Neural progenitor cell (in vitro differentiated cells): ENCODE measurements around the gene EXOSC7. TPM values are rescaled to one million over a fixed set of nuclear protein-coding genes. Genes with fewer than 3 reads are reported as not detected.

ENCODE experiments used
- DNase-seq: peaks from one replicate; pipeline ENCODE4 v3.0.0-alpha.2; 2016; ENCODE audit warnings: low spot score
- H2AFZ ChIP-seq: fragments of 200-600 bp; sonication (generic); replicated peaks from 2 replicates; pipeline ENCODE4 v1.6.1; 2016; ENCODE audit warnings: antibody characterized with exemption
- H3F3A ChIP-seq: fragments of 200-600 bp; sonication (generic); 2 replicates; pipeline ENCODE4 v1.6.1; 2016; ENCODE audit warnings: antibody characterized with exemption, low read depth
- H3K27ac ChIP-seq: fragments of 200-600 bp; sonication (generic); 2 replicates; pipeline ENCODE4 v1.5.1; 2016; ENCODE audit warnings: mild to moderate bottlenecking
- H3K27me3 ChIP-seq: fragments of 200-600 bp; sonication (generic); 2 replicates; pipeline ENCODE4 v1.6.1; 2016; ENCODE audit warnings: mild to moderate bottlenecking, moderate library complexity
- H3K36me3 ChIP-seq: fragments of 200-600 bp; sonication (generic); 2 replicates; pipeline ENCODE4 v1.5.1; 2016
- H3K4me1 ChIP-seq: fragments of 200-600 bp; sonication (generic); 2 replicates; pipeline ENCODE4 v1.6.1; 2016; ENCODE audit warnings: mixed run types
- H3K4me2 ChIP-seq: fragments of 200-600 bp; sonication (generic); 2 replicates; pipeline ENCODE4 v1.6.1; 2016
- H3K4me3 ChIP-seq: fragments of 200-600 bp; sonication (generic); 2 replicates; pipeline ENCODE4 v1.5.1; 2016
- H3K79me2 ChIP-seq: fragments of 200-600 bp; sonication (generic); 2 replicates; pipeline ENCODE4 v1.6.1; 2016; ENCODE audit warnings: low read depth
- H3K9ac ChIP-seq: fragments of 200-600 bp; sonication (generic); 2 replicates; pipeline ENCODE4 v1.6.1; 2016
- H3K9me3 ChIP-seq: fragments of 200-600 bp; sonication (generic); 2 replicates; pipeline ENCODE4 v1.5.1; 2016; ENCODE audit warnings: low read depth
- H4K20me1 ChIP-seq: fragments of 200-600 bp; sonication (generic); 2 replicates; pipeline ENCODE4 v1.6.1; 2016; ENCODE audit warnings: low read depth
- H3K27ac Mint-ChIP-seq: 3 replicates; pipeline ENCODE4 v1.8.0; 2021; ENCODE audit warnings: mixed read lengths
- H3K27me3 Mint-ChIP-seq: 2 replicates; pipeline ENCODE4 v1.8.0; 2022; ENCODE audit warnings: low read depth, mild to moderate bottlenecking, inconsistent platforms, moderate library complexity, mixed read lengths; ENCODE audit not compliant: insufficient read depth
- H3K36me3 Mint-ChIP-seq: 3 replicates; pipeline ENCODE4 v1.8.0; 2021; ENCODE audit warnings: mixed read lengths
- H3K4me1 Mint-ChIP-seq: 3 replicates; pipeline ENCODE4 v1.8.0; 2021; ENCODE audit warnings: mixed read lengths
- H3K4me3 Mint-ChIP-seq: 3 replicates; pipeline ENCODE4 v1.8.0; 2021; ENCODE audit warnings: mild to moderate bottlenecking, moderate library complexity, mixed read lengths
- H3K9me3 Mint-ChIP-seq: 3 replicates; pipeline ENCODE4 v1.8.0; 2020; ENCODE audit warnings: mixed read lengths
- EZH2 ChIP-seq: fragments of 200-600 bp; sonication (generic); IDR thresholded peaks from 2 replicates; pipeline ENCODE4 v1.6.1; 2017; ENCODE audit warnings: antibody characterized with exemption, mild to moderate bottlenecking, moderate library complexity
- EZH2phosphoT487 ChIP-seq: fragments of 200-600 bp; sonication (generic); IDR thresholded peaks from 2 replicates; pipeline ENCODE4 v1.6.1; 2017; ENCODE audit warnings: antibody characterized with exemption
- total RNA-seq: library from RNA; depleted of rRNA; stranded (reverse); fragments of >200 nt; gene quantifications from 2 replicates; pipeline ENCODE4 v1.2.3, GENCODE V29; 2015; ENCODE audit warnings: low replicate concordance
- TF ChIP-seq, protein P1 (sequence below): fragments of 200-600 bp; sonication (generic); IDR thresholded peaks from 2 replicates; pipeline ENCODE4 v1.5.1; 2017; ENCODE audit warnings: antibody characterized with exemption, mild to moderate bottlenecking

Gene EXOSC7
- total RNA-seq, 1 donor from 2014 or later: 88.7 TPM

DNA sequence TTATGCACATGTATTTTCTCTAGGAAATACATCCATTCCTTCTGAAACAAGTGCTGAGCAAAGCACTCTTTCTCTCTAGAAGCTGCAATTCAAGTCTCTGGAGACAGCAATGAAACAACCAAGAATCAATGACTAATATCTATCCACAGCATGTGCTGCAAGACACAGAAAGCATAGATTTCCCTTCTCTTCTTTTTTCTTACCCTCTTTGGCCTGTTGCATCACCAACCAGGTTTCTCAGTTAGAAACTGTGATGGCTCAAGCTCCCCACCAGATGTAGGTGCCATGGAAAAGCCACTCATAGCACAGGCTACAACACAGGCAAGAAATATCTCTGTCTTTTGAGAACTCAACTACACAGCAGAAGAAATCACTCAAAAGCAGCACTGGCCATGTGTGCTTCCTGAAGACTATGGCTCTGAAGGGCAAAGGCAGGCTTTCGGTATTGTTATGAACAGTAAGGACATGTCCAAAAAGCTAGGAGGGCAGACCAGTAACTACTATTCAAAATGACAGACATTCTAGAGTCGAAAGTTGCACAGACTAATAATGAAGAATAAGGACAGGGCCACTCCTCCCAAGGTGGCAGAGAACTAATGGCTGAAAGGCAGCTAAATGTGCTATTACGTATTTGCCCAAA, 15.5 kb upstream of the EXOSC7 start:
- Histone ChIP-seq H2AFZ (no peak overlapping the region), H3K36me3 (no peaks in the 10 kb centered on the region), H3K4me3 (no peak overlapping the region), H3K4me2 (no peak overlapping the region), H3K27ac (no peak overlapping the region), H3K79me2 (peaks cover 53% of the 10 kb centered on the region), H4K20me1 (peaks cover 32% of the 10 kb centered on the region), H3F3A (no peaks in the 10 kb centered on the region), H3K9ac (no peak overlapping the region), H3K9me3 (no peaks in the 10 kb centered on the region), H3K27me3 (no peaks in the 10 kb centered on the region), H3K4me1 (no peaks in the 10 kb centered on the region)
- Mint-ChIP-seq H3K4me3 (no peak overlapping the region), H3K9me3 (no peaks in the 10 kb centered on the region), H3K27ac (no peak overlapping the region), H3K4me1 (peaks cover 4% of the 10 kb centered on the region), H3K36me3 (peaks cover 3% of the 10 kb centered on the region), H3K27me3 (no peaks in the 10 kb centered on the region)
- TF ChIP-seq, protein P1, sequence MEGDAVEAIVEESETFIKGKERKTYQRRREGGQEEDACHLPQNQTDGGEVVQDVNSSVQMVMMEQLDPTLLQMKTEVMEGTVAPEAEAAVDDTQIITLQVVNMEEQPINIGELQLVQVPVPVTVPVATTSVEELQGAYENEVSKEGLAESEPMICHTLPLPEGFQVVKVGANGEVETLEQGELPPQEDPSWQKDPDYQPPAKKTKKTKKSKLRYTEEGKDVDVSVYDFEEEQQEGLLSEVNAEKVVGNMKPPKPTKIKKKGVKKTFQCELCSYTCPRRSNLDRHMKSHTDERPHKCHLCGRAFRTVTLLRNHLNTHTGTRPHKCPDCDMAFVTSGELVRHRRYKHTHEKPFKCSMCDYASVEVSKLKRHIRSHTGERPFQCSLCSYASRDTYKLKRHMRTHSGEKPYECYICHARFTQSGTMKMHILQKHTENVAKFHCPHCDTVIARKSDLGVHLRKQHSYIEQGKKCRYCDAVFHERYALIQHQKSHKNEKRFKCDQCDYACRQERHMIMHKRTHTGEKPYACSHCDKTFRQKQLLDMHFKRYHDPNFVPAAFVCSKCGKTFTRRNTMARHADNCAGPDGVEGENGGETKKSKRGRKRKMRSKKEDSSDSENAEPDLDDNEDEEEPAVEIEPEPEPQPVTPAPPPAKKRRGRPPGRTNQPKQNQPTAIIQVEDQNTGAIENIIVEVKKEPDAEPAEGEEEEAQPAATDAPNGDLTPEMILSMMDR: no peak
- TF ChIP-seq EZH2: no peak
- TF ChIP-seq EZH2phosphoT487: no peak
- no peak for DNase-seq

GRCh38 chr3:44961888-44962287, 14.2 kb upstream of the EXOSC7 start:
- Mint-ChIP-seq H3K27me3 (no peaks in the 10 kb centered on the region), H3K4me1 (peaks cover 4% of the 10 kb centered on the region), H3K36me3 (peaks cover under 1% of the 10 kb centered on the region), H3K9me3 (no peaks in the 10 kb centered on the region), H3K4me3 (no peak overlapping the region), H3K27ac (no peak overlapping the region)
- Histone ChIP-seq H3K36me3 (no peaks in the 10 kb centered on the region), H2AFZ (no peak overlapping the region), H3K4me3 (no peak overlapping the region), H3K27me3 (no peaks in the 10 kb centered on the region), H3K79me2 (peaks cover 64% of the 10 kb centered on the region), H4K20me1 (peaks cover 31% of the 10 kb centered on the region), H3K9ac (no peak overlapping the region), H3K27ac (no peak overlapping the region), H3K4me2 (no peak overlapping the region), H3K4me1 (no peaks in the 10 kb centered on the region), H3F3A (no peaks in the 10 kb centered on the region), H3K9me3 (no peaks in the 10 kb centered on the region)
- no peak for TF ChIP-seq EZH2phosphoT487
- TF ChIP-seq, protein P1: no peak
- no peak for TF ChIP-seq EZH2
- no peak for DNase-seq

- Histone ChIP-seq H3K9ac (no peak overlapping the region), H3K4me1 (no peaks in the 10 kb centered on the region), H3F3A (no peaks in the 10 kb centered on the region), H3K27me3 (no peaks in the 10 kb centered on the region), H3K4me3 (no peak overlapping the region), H4K20me1 (peaks cover 30% of the 10 kb centered on the region), H2AFZ (no peak overlapping the region), H3K36me3 (no peaks in the 10 kb centered on the region), H3K4me2 (no peak overlapping the region), H3K79me2 (peaks cover 73% of the 10 kb centered on the region), H3K27ac (no peak overlapping the region), H3K9me3 (no peaks in the 10 kb centered on the region)
- H3K27ac Mint-ChIP-seq: no peak overlapping the region
- H3K4me3 Mint-ChIP-seq: no peak overlapping the region
- H3K36me3 Mint-ChIP-seq: no peaks in the 10 kb centered on the region
- H3K4me1 Mint-ChIP-seq: peaks cover 4% of the 10 kb centered on the region
- TF ChIP-seq EZH2: no peak
- TF ChIP-seq, protein P1: no peak
- TF ChIP-seq EZH2phosphoT487: no peak
- no peaks in the 10 kb centered on the region for H3K27me3 Mint-ChIP-seq
- no peaks in the 10 kb centered on the region for H3K9me3 Mint-ChIP-seq
- DNase-seq: no peak
Observed at GRCh38 chr3:44962621-44963393, 13.2 kb upstream of the EXOSC7 start.
